Stimulated activated effector memory CD8-positive, alpha-beta T cell treated with anti-CD3 and anti-CD28 coated beads, Interleukin-12 subunit alpha, Interleukin-12 subunit beta, amount 100 ng/mL, for 72 hours (primary cell): ENCODE measurements around the gene DCDC2B.
A peak's percentile ranks its signal among the peaks of the same experiment; 100 is the strongest.
"Not testable (repeated sequence)": the region's sequence is repeated elsewhere in the genome, so short reads cannot be mapped to it uniquely, and the experiment has no call there.

Source experiments
- ATAC-seq: fragments of 150-1000 bp; cut with Tn5 transposase; 2 replicates; pipeline ENCODE4 v1.10.0; 2021
- DNase-seq, 2 donors: peaks; one replicate each; pipeline ENCODE4 v3.0.0; 2021 to 2022; ENCODE audit warnings: low spot score in 2 of 2
- H3K27ac Mint-ChIP-seq: one replicate; pipeline ENCODE4 v1.8.0; 2022; ENCODE audit warnings: mild to moderate bottlenecking, mixed read lengths
- H3K36me3 Mint-ChIP-seq: one replicate; pipeline ENCODE4 v1.8.0; 2022; ENCODE audit warnings: mild to moderate bottlenecking, mixed read lengths
- H3K4me1 Mint-ChIP-seq: one replicate; pipeline ENCODE4 v1.8.0; 2022; ENCODE audit warnings: mixed read lengths
- H3K4me3 Mint-ChIP-seq: one replicate; pipeline ENCODE4 v1.8.0; 2022; ENCODE audit warnings: mild to moderate bottlenecking, mixed read lengths
- H3K9me3 Mint-ChIP-seq: one replicate; pipeline ENCODE4 v1.8.0; 2022; ENCODE audit warnings: mixed read lengths

The DCDC2B gene

GRCh38 chr1:32255072-32256071 lies 46.5 kb downstream of the DCDC2B start:
- DNase-seq (peak in 1 of 2 donors; percentile 63), ATAC-seq (peak; percentile 2)
- Mint-ChIP-seq H3K4me1 (peaks cover 61% of the 10 kb centered on the region), H3K36me3 (peaks cover 78% of the 10 kb centered on the region), H3K9me3 (no peaks in the 10 kb centered on the region), H3K27ac (peak overlapping the region; percentile 94), H3K4me3 (peak overlapping the region; percentile 95)

- H3K36me3 Mint-ChIP-seq, result peaks cover 78% of the 10 kb centered on the region
- peak; percentile 57 for ATAC-seq
- no peaks in the 10 kb centered on the region for H3K9me3 Mint-ChIP-seq
- peak overlapping the region; percentile 94 for H3K27ac Mint-ChIP-seq
- no peak for DNase-seq
- peak overlapping the region; percentile 95 for H3K4me3 Mint-ChIP-seq
- H3K4me1 Mint-ChIP-seq, result peaks cover 53% of the 10 kb centered on the region
Measured at GRCh38 chr1:32256473-32257226, 47.8 kb downstream of the DCDC2B start.

GRCh38 chr1:32257227-32257508 lies 48.3 kb downstream of the DCDC2B start:
- H3K4me3 Mint-ChIP-seq, result peak overlapping the region; percentile 95
- no peaks in the 10 kb centered on the region for H3K9me3 Mint-ChIP-seq
- ATAC-seq (no peak), DNase-seq (no peak)
- peaks cover 48% of the 10 kb centered on the region for H3K4me1 Mint-ChIP-seq
- H3K36me3 Mint-ChIP-seq, result peaks cover 78% of the 10 kb centered on the region
- H3K27ac Mint-ChIP-seq, result peak overlapping the region; percentile 94

- Mint-ChIP-seq H3K4me1 (peaks cover 41% of the 10 kb centered on the region), H3K36me3 (peaks cover 94% of the 10 kb centered on the region), H3K4me3 (peak overlapping the region; percentile 36), H3K27ac (peak overlapping the region; percentile 95)
- DNase-seq, ATAC-seq, H3K9me3 Mint-ChIP-seq: not testable (repeated sequence)
Measured at GRCh38 chr1:32263236-32263593, 54.3 kb downstream of the DCDC2B start.

- H3K36me3 Mint-ChIP-seq, result peaks cover 92% of the 10 kb centered on the region
- H3K9me3 Mint-ChIP-seq, result no peaks in the 10 kb centered on the region
- peak in 1 of 2 donors; percentile 62 for DNase-seq
- peaks cover 41% of the 10 kb centered on the region for H3K4me1 Mint-ChIP-seq
- ATAC-seq, result peak; percentile 87
- H3K27ac Mint-ChIP-seq, result peak overlapping the region; percentile 95
- peak overlapping the region; percentile 36 for H3K4me3 Mint-ChIP-seq
Measured at GRCh38 chr1:32263744-32264143, 54.9 kb downstream of the DCDC2B start.
